Measurements from ENCODE around the gene UPK3A. TPM values are rescaled to one million over a fixed set of nuclear protein-coding genes. Genes with fewer than 3 reads are reported as not detected.
A peak's percentile ranks its signal among the peaks of the same experiment; 100 is the strongest.

Gene UPK3A
- total RNA-seq, 3 donors from 2014 or later = not detected

- DNase-seq (ENCODE audit: low spot score in 2 of 2) = peak; percentile 66 to 83
- Histone ChIP-seq H3K4me1 (peaks cover 0 to 7% of the 10 kb centered on the region in 2 donors), H3K4me3 (peak overlapping the region in 2 of 3 donors; percentile 0 to 39), H3K36me3 (no peaks in the 10 kb centered on the region), H3K27ac (peak overlapping the region; percentile 76 to 92), H3K27me3 (no peaks in the 10 kb centered on the region), H3K9me3 (no peaks in the 10 kb centered on the region)
- peak in 2 of 3 donors; percentile 37 to 79 for TF ChIP-seq CTCF (IDR thresholded peaks at IDR 0.05)
- no peak for TF ChIP-seq POLR2A (IDR thresholded peaks at IDR 0.05)
- peak in 2 of 3 donors; percentile 12 to 34 for TF ChIP-seq POLR2AphosphoS5 (IDR thresholded peaks at IDR 0.05)
- intact Hi-C loops (cut with DNase I; ENCODE audit: low total_unique reads) = loop anchor here (5.0 kb wide), 1 partner anchor 1895 kb away; no protein-coding TSS in a partner anchor
Observed at GRCh38 chr22:45317551-45318167, 32.9 kb downstream of the UPK3A start.

- Histone ChIP-seq H3K27ac (peak overlapping the region; percentile 76 to 92), H3K36me3 (no peaks in the 10 kb centered on the region), H3K27me3 (no peaks in the 10 kb centered on the region), H3K9me3 (no peaks in the 10 kb centered on the region), H3K4me1 (peaks cover 0 to 7% of the 10 kb centered on the region in 2 donors), H3K4me3 (peak overlapping the region in 2 of 3 donors; percentile 0 to 39)
- DNase-seq (ENCODE audit: low spot score in 2 of 2) = peak; percentile 69 to 71
- TF ChIP-seq CTCF (IDR thresholded peaks at IDR 0.05) (no peak), POLR2A (IDR thresholded peaks at IDR 0.05) (no peak), POLR2AphosphoS5 (IDR thresholded peaks at IDR 0.05) (no peak)
- intact Hi-C loops (cut with DNase I; ENCODE audit: low total_unique reads) = loop anchor here (5.0 kb wide), 1 partner anchor 1896 kb away; no protein-coding TSS in a partner anchor
Observed at GRCh38 chr22:45318168-45318557, 33.4 kb downstream of the UPK3A start.

GRCh38 chr22:45318558-45319323 is 34.0 kb downstream of the UPK3A start:
- TF ChIP-seq POLR2AphosphoS5 (IDR thresholded peaks at IDR 0.05) = no peak
- no peak for TF ChIP-seq CTCF (IDR thresholded peaks at IDR 0.05)
- no peak for TF ChIP-seq POLR2A (IDR thresholded peaks at IDR 0.05)
- Histone ChIP-seq H3K9me3 (no peaks in the 10 kb centered on the region), H3K4me3 (peak overlapping the region in 1 of 3 donors; percentile 39), H3K27ac (peak overlapping the region; percentile 76 to 92), H3K4me1 (peaks cover 0 to 7% of the 10 kb centered on the region in 2 donors), H3K27me3 (no peaks in the 10 kb centered on the region), H3K36me3 (no peaks in the 10 kb centered on the region)
- intact Hi-C loops (cut with DNase I; ENCODE audit: low total_unique reads) = loop anchor here (5.0 kb wide), 1 partner anchor 1896 kb away; no protein-coding TSS in a partner anchor
- DNase-seq (ENCODE audit: low spot score in 2 of 2) = no peak

GRCh38 chr22:45319324-45319685 is 34.6 kb downstream of the UPK3A start:
- H3K4me1 ChIP-seq = peaks cover 0 to 7% of the 10 kb centered on the region in 2 donors
- peak overlapping the region; percentile 55 to 92 for H3K27ac ChIP-seq
- no peak overlapping the region for H3K4me3 ChIP-seq
- intact Hi-C loops (cut with DNase I; ENCODE audit: low total_unique reads) = loop anchor here (5.0 kb wide), 1 partner anchor 1897 kb away; no protein-coding TSS in a partner anchor
- no peak for DNase-seq (ENCODE audit: low spot score in 2 of 2)
- no peak for TF ChIP-seq CTCF (IDR thresholded peaks at IDR 0.05)
- TF ChIP-seq POLR2AphosphoS5 (IDR thresholded peaks at IDR 0.05) = no peak
- TF ChIP-seq POLR2A (IDR thresholded peaks at IDR 0.05) = no peak
- no peaks in the 10 kb centered on the region for H3K27me3 ChIP-seq
- H3K36me3 ChIP-seq = no peaks in the 10 kb centered on the region
- H3K9me3 ChIP-seq = no peaks in the 10 kb centered on the region

Data from breast epithelium (tissue), 4 donors.